Measurements from ENCODE around the gene NECAP2.

DNA sequence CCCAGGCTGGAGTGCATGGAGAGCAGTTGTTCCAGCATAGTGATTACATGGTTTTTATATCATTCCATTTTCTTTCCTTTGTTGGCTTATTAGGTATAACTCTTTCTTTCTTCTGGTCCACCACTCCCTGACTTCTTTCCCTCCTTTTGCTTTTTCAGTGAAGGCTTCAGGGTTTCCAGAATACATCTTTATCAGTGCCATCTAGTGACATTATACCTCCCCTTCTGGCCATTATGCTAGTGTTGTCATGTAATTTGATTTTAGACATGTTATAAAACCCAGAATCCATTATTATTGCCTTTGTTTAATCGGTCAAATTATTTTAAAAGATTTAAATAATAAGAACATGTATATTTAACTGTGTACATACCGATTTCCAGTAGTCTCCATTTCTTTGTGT, 63.0 kb downstream of the NECAP2 start:
- TF ChIP-seq, protein P1, sequence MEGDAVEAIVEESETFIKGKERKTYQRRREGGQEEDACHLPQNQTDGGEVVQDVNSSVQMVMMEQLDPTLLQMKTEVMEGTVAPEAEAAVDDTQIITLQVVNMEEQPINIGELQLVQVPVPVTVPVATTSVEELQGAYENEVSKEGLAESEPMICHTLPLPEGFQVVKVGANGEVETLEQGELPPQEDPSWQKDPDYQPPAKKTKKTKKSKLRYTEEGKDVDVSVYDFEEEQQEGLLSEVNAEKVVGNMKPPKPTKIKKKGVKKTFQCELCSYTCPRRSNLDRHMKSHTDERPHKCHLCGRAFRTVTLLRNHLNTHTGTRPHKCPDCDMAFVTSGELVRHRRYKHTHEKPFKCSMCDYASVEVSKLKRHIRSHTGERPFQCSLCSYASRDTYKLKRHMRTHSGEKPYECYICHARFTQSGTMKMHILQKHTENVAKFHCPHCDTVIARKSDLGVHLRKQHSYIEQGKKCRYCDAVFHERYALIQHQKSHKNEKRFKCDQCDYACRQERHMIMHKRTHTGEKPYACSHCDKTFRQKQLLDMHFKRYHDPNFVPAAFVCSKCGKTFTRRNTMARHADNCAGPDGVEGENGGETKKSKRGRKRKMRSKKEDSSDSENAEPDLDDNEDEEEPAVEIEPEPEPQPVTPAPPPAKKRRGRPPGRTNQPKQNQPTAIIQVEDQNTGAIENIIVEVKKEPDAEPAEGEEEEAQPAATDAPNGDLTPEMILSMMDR (IDR thresholded peaks at IDR 0.05) = no peak
- TF ChIP-seq POLR2A (IDR thresholded peaks at IDR 0.05; ENCODE audit: low read depth) = no peak

Data from esophagus muscularis mucosa (tissue), 3 donors.